Thyroid gland (tissue), 4 donors: ENCODE measurements around the gene AMN.

Experiments used
- CTCF ChIP-seq, 6 experiments: fragments of 200-600 bp in 3 of 6; fragments of 450-650 bp in 3 of 6; sonication (generic) in 3 of 6; IDR thresholded peaks; one replicate each; pipeline ENCODE4 v1.5.1; 2016 to 2019; ENCODE audit warnings: antibody characterized with exemption in 6 of 6, mild to moderate bottlenecking in 2 of 6, inconsistent platforms in 1 of 6, moderate library complexity in 1 of 6
- POLR2A ChIP-seq, 2 donors: fragments of 450-650 bp; IDR thresholded peaks; one replicate each; pipeline ENCODE4 v1.6.1; 2017; ENCODE audit warnings: antibody characterized with exemption in 2 of 2, mild to moderate bottlenecking in 2 of 2, moderate library complexity in 1 of 2

GRCh38 chr14:102882226-102882906 lies 40.1 kb upstream of the AMN start:
- TF ChIP-seq CTCF (IDR thresholded peaks at IDR 0.05) (no peak), POLR2A (IDR thresholded peaks at IDR 0.05) (no peak)
